ENCODE data around the gene ZCCHC14. TPM values are rescaled to one million over a fixed set of nuclear protein-coding genes. Genes with fewer than 3 reads are reported as not detected.
A peak's percentile ranks its signal among the peaks of the same experiment; 100 is the strongest.
"Not testable (repeated sequence)": the region's sequence is repeated elsewhere in the genome, so short reads cannot be mapped to it uniquely, and the experiment has no call there.

The ZCCHC14 gene
- total RNA-seq, 1 donor from 2014 or later: 42.4 TPM

GRCh38 chr16:87392821-87393679 lies 99.8 kb downstream of the ZCCHC14 start:
- Mint-ChIP-seq H3K36me3 (ENCODE audit: insufficient read depth) (peaks cover 5% of the 10 kb centered on the region), H3K4me1 (ENCODE audit: low read depth) (peaks cover 32% of the 10 kb centered on the region), H3K27me3 (no peaks in the 10 kb centered on the region), H3K27ac (peak overlapping the region; percentile 95), H3K4me3 (ENCODE audit: low read depth) (peak overlapping the region; percentile 82), H3K9me3 (ENCODE audit: low read depth) (no peaks in the 10 kb centered on the region)
- DNase-seq (ENCODE audit: low spot score, unreplicated experiment): peak; percentile 28
- TF ChIP-seq CTCF (IDR thresholded peaks at IDR 0.05; ENCODE audit: unreplicated experiment): peak; percentile 14

- Mint-ChIP-seq H3K4me1 (ENCODE audit: low read depth) (peaks cover 39% of the 10 kb centered on the region), H3K27me3 (no peaks in the 10 kb centered on the region), H3K9me3 (ENCODE audit: low read depth) (no peaks in the 10 kb centered on the region), H3K4me3 (ENCODE audit: low read depth) (peak within 1 kb of the TSS; percentile 83), H3K27ac (peak within 1 kb of the TSS; percentile 98), H3K36me3 (ENCODE audit: insufficient read depth) (peaks cover 5% of the 10 kb centered on the region)
- TF ChIP-seq CTCF (IDR thresholded peaks at IDR 0.05; ENCODE audit: unreplicated experiment): no peak
- peak; percentile 99 for DNase-seq (ENCODE audit: low spot score, unreplicated experiment)
Observed at GRCh38 chr16:87391950-87392820, 100.6 kb downstream of the ZCCHC14 start, which contains the start of gene MAP1LC3B. MAP1LC3B (plus strand) TSS chr16:87392336; CDS start chr16:87392428, 92 bp downstream.

GRCh38 chr16:87391324-87391949 lies 101.4 kb downstream of the ZCCHC14 start:
- TF ChIP-seq CTCF (IDR thresholded peaks at IDR 0.05; ENCODE audit: unreplicated experiment): no peak
- Mint-ChIP-seq H3K36me3 (ENCODE audit: insufficient read depth) (peaks cover 4% of the 10 kb centered on the region), H3K4me1 (ENCODE audit: low read depth) (peaks cover 40% of the 10 kb centered on the region), H3K27ac (peak overlapping the region; percentile 98), H3K4me3 (ENCODE audit: low read depth) (peak overlapping the region; percentile 83), H3K9me3 (ENCODE audit: low read depth) (no peaks in the 10 kb centered on the region), H3K27me3 (no peaks in the 10 kb centered on the region)
- DNase-seq (ENCODE audit: low spot score, unreplicated experiment): peak; percentile 35

- no peaks in the 10 kb centered on the region for H3K27me3 Mint-ChIP-seq
- H3K4me1 Mint-ChIP-seq (ENCODE audit: low read depth): peaks cover 40% of the 10 kb centered on the region
- H3K4me3 Mint-ChIP-seq (ENCODE audit: low read depth): peak overlapping the region; percentile 83
- DNase-seq (ENCODE audit: low spot score, unreplicated experiment): no peak
- H3K9me3 Mint-ChIP-seq (ENCODE audit: low read depth): no peaks in the 10 kb centered on the region
- H3K36me3 Mint-ChIP-seq (ENCODE audit: insufficient read depth): peaks cover 3% of the 10 kb centered on the region
- no peak for TF ChIP-seq CTCF (IDR thresholded peaks at IDR 0.05; ENCODE audit: unreplicated experiment)
- peak overlapping the region; percentile 98 for H3K27ac Mint-ChIP-seq
Observed at GRCh38 chr16:87390641-87391323, 102.0 kb downstream of the ZCCHC14 start.

- Mint-ChIP-seq H3K4me1 (ENCODE audit: low read depth) (peaks cover 38% of the 10 kb centered on the region), H3K27ac (peak overlapping the region; percentile 85)
- not testable (repeated sequence) for H3K27me3 Mint-ChIP-seq; H3K4me3 Mint-ChIP-seq (ENCODE audit: low read depth); H3K9me3 Mint-ChIP-seq (ENCODE audit: low read depth); H3K36me3 Mint-ChIP-seq (ENCODE audit: insufficient read depth); DNase-seq (ENCODE audit: low spot score, unreplicated experiment)
Observed at GRCh38 chr16:87389914-87390313, 102.9 kb downstream of the ZCCHC14 start.

All from progenitor cell of endocrine pancreas (in vitro differentiated cells).